H1 (cell line): Measurements from ENCODE around the gene ENDOU. TPM values are rescaled to one million over a fixed set of nuclear protein-coding genes. Genes with fewer than 3 reads are reported as not detected.

Source experiments
- CTCF ChIA-PET: fragments of 300-600 bp; sonication (Branson Sonifier 250); formaldehyde crosslinking; loops from one replicate; lab custom pipeline; 2021; ENCODE audit not compliant: partially characterized antibody; lab: Charles Lee
- POLR2A ChIA-PET: fragments of 300-600 bp; sonication (Branson Sonifier 250); formaldehyde crosslinking; loops from one replicate; lab custom pipeline; 2021; ENCODE audit warnings: inconsistent platforms; ENCODE audit not compliant: partially characterized antibody; lab: Charles Lee
- DNase-seq, 2 experiments: peaks; one replicate each; pipeline versions ENCODE4 v3.0.0 to v3.0.0-alpha.2; 2010 to 2022; ENCODE audit warnings: low spot score in 2 of 2, low read depth in 1 of 2, mixed read lengths in 1 of 2
- FAIRE-seq: peaks from 2 replicates; lab custom pipeline; 2011; peaks lifted over from hg19 to GRCh38; lab: Jason Lieb, UNC
- H2AFZ ChIP-seq: 2 replicates; pipeline ENCODE4 v1.8.1; 2012; ENCODE audit warnings: low read length, inconsistent platforms
- H2AK5ac ChIP-seq: 2 replicates; pipeline ENCODE4 v1.6.1; 2013; ENCODE audit warnings: low read depth, low read length
- H2BK120ac ChIP-seq: replicated peaks from 2 replicates; pipeline ENCODE3; 2013; ENCODE audit warnings: low read depth, low read length, inconsistent platforms
- H2BK12ac ChIP-seq: 2 replicates; pipeline ENCODE4 v1.6.1; 2013; ENCODE audit warnings: low read depth, low read length
- H2BK15ac ChIP-seq: 2 replicates; pipeline ENCODE4 v1.6.1; 2013; ENCODE audit warnings: low read length
- H2BK20ac ChIP-seq: 2 replicates; pipeline ENCODE4 v1.6.1; 2013; ENCODE audit warnings: low read length
- H2BK5ac ChIP-seq: 2 replicates; pipeline ENCODE4 v1.6.1; 2013; ENCODE audit warnings: low read depth, low read length
- H3K14ac ChIP-seq: 2 replicates; pipeline ENCODE4 v1.6.1; 2013; ENCODE audit warnings: inconsistent platforms; ENCODE audit not compliant: insufficient read length
- H3K18ac ChIP-seq: 2 replicates; pipeline ENCODE4 v1.6.1; 2013; ENCODE audit warnings: low read length; ENCODE audit errors: extremely low read depth
- H3K23ac ChIP-seq: 2 replicates; pipeline ENCODE4 v1.6.1; 2013; ENCODE audit warnings: inconsistent platforms; ENCODE audit not compliant: insufficient read length
- H3K23me2 ChIP-seq: 2 replicates; pipeline ENCODE4 v1.6.1; 2013; ENCODE audit warnings: low read depth, low read length
- H3K27ac ChIP-seq: 2 replicates; pipeline ENCODE4 v1.6.1; 2011; ENCODE audit warnings: low read depth, low read length, inconsistent platforms
- H3K27me3 ChIP-seq, 4 experiments: replicated peaks in 1 of 4; 1 replicate in 1 of 4; 2 replicates in 3 of 4; pipeline versions ENCODE4 v1.6.1 to v1.8.1; 2011 to 2013; ENCODE audit warnings: low read length in 3 of 4, mild to moderate bottlenecking in 3 of 4, inconsistent platforms in 2 of 4, mixed read lengths in 2 of 4, moderate library complexity in 1 of 4; ENCODE audit not compliant: control insufficient read depth in 3 of 4, insufficient read depth in 3 of 4; ENCODE audit errors: extremely low read depth in 1 of 4
- H3K36me3 ChIP-seq, 4 experiments: 2 replicates each; pipeline versions ENCODE4 v1.6.1 to v1.8.1; 2011 to 2013; ENCODE audit warnings: mild to moderate bottlenecking in 4 of 4, low read length in 3 of 4, moderate library complexity in 2 of 4, control low read depth in 1 of 4, inconsistent platforms in 1 of 4; ENCODE audit not compliant: insufficient read depth in 4 of 4, control insufficient read depth in 2 of 4
- H3K4ac ChIP-seq: replicated peaks from 2 replicates; pipeline ENCODE3; 2013; ENCODE audit warnings: low read length, low read depth, mixed read lengths, inconsistent platforms; ENCODE audit not compliant: insufficient read length
- H3K4me1 ChIP-seq, 4 experiments: replicated peaks in 1 of 4; 1 replicate in 1 of 4; 2 replicates in 3 of 4; pipeline versions ENCODE4 v1.6.1 to v1.8.1; 2011 to 2013; ENCODE audit warnings: low read length in 3 of 4, inconsistent platforms in 2 of 4, mixed read lengths in 1 of 4; ENCODE audit not compliant: insufficient read depth in 4 of 4, control insufficient read depth in 3 of 4
- H3K4me2 ChIP-seq, 2 experiments: 2 replicates each; pipeline versions ENCODE4 v1.6.1 to v1.8.1; 2011 to 2013; ENCODE audit warnings: low read depth in 2 of 2, low read length in 2 of 2, control low read depth in 1 of 2, inconsistent platforms in 1 of 2, mild to moderate bottlenecking in 1 of 2; ENCODE audit not compliant: insufficient read depth in 1 of 2
- H3K4me3 ChIP-seq, 4 experiments: fragments of 200-600, 300-600 bp in 1 of 4; sonication (generic), shearing (Covaris generic), sonication (Bioruptor Twin) in 1 of 4; 2 replicates each; pipeline versions ENCODE4 v1.5.1 to v1.8.1; 2011 to 2016; ENCODE audit warnings: low read length in 4 of 4, low read depth in 3 of 4, control low read depth in 2 of 4, inconsistent platforms in 2 of 4, mild to moderate bottlenecking in 2 of 4, mixed read lengths in 1 of 4, moderate library complexity in 1 of 4; ENCODE audit not compliant: insufficient read depth in 2 of 4; ENCODE audit errors: extremely low read depth in 1 of 4
- H3K56ac ChIP-seq: replicated peaks from 2 replicates; pipeline ENCODE3; 2013; ENCODE audit warnings: low read depth, mild to moderate bottlenecking, mixed read lengths, low read length, inconsistent platforms; ENCODE audit not compliant: insufficient read length
- H3K79me1 ChIP-seq: 2 replicates; pipeline ENCODE4 v1.6.1; 2013; ENCODE audit warnings: low read depth, low read length, control low read depth
- H3K79me2 ChIP-seq, 2 experiments: 2 replicates each; pipeline versions ENCODE4 v1.6.1 to v1.8.1; 2012 to 2013; ENCODE audit warnings: low read length in 2 of 2, mild to moderate bottlenecking in 2 of 2, inconsistent platforms in 1 of 2; ENCODE audit not compliant: insufficient read depth in 2 of 2, control insufficient read depth in 1 of 2
- H3K9ac ChIP-seq, 4 experiments: replicated peaks in 1 of 4; 1 replicate in 1 of 4; 2 replicates in 3 of 4; pipeline versions ENCODE4 v1.6.1 to v1.8.1; 2011 to 2013; ENCODE audit warnings: low read depth in 3 of 4, low read length in 3 of 4, control low read depth in 2 of 4, mild to moderate bottlenecking in 2 of 4, moderate library complexity in 2 of 4, inconsistent platforms in 1 of 4; ENCODE audit errors: extremely low read depth in 1 of 4
- H3K9me3 ChIP-seq, 2 experiments: 2 replicates each; pipeline versions ENCODE4 v1.6.1 to v1.8.1; 2012 to 2013; ENCODE audit warnings: mild to moderate bottlenecking in 2 of 2, moderate library complexity in 2 of 2, control low read depth in 1 of 2, inconsistent platforms in 1 of 2, low read depth in 1 of 2, low read length in 1 of 2, mixed read lengths in 1 of 2; ENCODE audit not compliant: insufficient read depth in 2 of 2
- H4K20me1 ChIP-seq, 2 experiments: replicated peaks in 1 of 2; 2 replicates each; pipeline versions ENCODE3 to v1.8.1; 2011 to 2013; ENCODE audit warnings: inconsistent platforms in 2 of 2, low read length in 2 of 2, mild to moderate bottlenecking in 1 of 2; ENCODE audit not compliant: insufficient read depth in 2 of 2, control insufficient read depth in 1 of 2
- H4K5ac ChIP-seq: 2 replicates; pipeline ENCODE4 v1.6.1; 2013; ENCODE audit warnings: low read length, low read depth, mixed read lengths, inconsistent platforms; ENCODE audit not compliant: insufficient read length
- H4K8ac ChIP-seq: 2 replicates; pipeline ENCODE4 v1.8.0; 2013; ENCODE audit warnings: mild to moderate bottlenecking, moderate library complexity, low read length, inconsistent platforms; ENCODE audit not compliant: insufficient read depth; ENCODE audit errors: extremely low read depth
- H4K91ac ChIP-seq: replicated peaks from 2 replicates; pipeline ENCODE3; 2013; ENCODE audit warnings: low read length, mixed read lengths, inconsistent platforms; ENCODE audit not compliant: insufficient read length
- KDM5A ChIP-seq: fragments of 200-600 bp; IDR thresholded peaks from 2 replicates; pipeline ENCODE4 v1.7.1; 2012; ENCODE audit warnings: mild to moderate bottlenecking, low read length, inconsistent platforms, mixed read lengths
- POU5F1 ChIP-seq: IDR thresholded peaks from 2 replicates; pipeline ENCODE4 v1.6.1; 2011; ENCODE audit warnings: low read depth, mild to moderate bottlenecking, low read length, moderate library complexity
- WGBS, 2 experiments: shearing (Covaris generic) in 1 of 2; methylation state at CpG; one replicate each; pipeline versions ENCODE4 v1.1.6 to v1.1.7; 2013 to 2015; ENCODE audit warnings: low lambda C conversion rate in 2 of 2, mixed read lengths in 2 of 2, inconsistent platforms in 1 of 2, low coverage in 1 of 2, missing lambda C conversion rate in 1 of 2; ENCODE audit not compliant: insufficient replicate concordance in 2 of 2, insufficient coverage in 1 of 2, insufficient read length in 1 of 2; ENCODE audit errors: extremely low coverage in 1 of 2, missing lambda C conversion rate in 1 of 2; 5-methylcytosine and 5-hydroxymethylcytosine counted together
- polyA plus RNA-seq, 7 experiments: library from polyadenylated mRNA; depleted of rRNA in 3 of 7; stranded (reverse) in 5 of 7; unstranded in 2 of 7; fragments of >200 nt in 5 of 7; fragments of 200-250 nt in 2 of 7; gene quantifications; 1 replicate in 5 of 7; 2 replicates in 1 of 7; 4 replicates in 1 of 7; pipeline versions ENCODE4 v1.2.1 to v1.2.3, GENCODE V29; 2011 to 2013; ENCODE audit warnings: missing spikeins in 2 of 7, mixed read lengths in 2 of 7
- total RNA-seq: library from RNA; stranded (reverse); fragmentation: NEBNext Ultra II Directional; extraction: Animal tissue kit (Norgen Biotek cat#: 25700); gene quantifications from 2 replicates; pipeline ENCODE4 v1.2.1, GENCODE V29; 2021

Gene ENDOU
- total and polyA plus RNA-seq, 2 of the 8 experiments (the other 6 are each of a cell fraction or from before 2014, with no cell fraction given), result not detected

DNA sequence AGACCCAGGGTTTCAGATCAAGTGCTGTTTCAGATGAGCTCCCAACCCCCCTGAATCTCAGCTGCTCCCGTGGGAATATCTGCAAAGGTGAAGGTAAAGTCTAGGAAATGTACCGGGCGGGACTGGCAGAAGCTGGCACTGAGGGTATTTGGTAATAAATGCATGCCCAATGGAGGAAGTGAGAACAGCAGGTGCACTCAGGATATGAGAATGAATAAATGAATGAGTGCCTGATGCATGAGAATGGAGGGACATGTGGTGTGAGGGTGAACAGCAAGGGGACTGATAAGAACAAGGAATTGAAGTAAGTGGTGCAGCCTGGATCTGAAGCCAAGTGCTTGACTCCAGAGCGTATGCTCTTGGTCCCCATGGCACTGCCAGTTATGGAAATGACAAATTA, 21.8 kb upstream of the ENDOU start:
- Histone ChIP-seq H3K4ac (no peak overlapping the region), H3K23me2 (no peaks in the 10 kb centered on the region; the same call in 1 of the 2 replicates), H3K4me2 (no peak overlapping the region), H4K8ac (no peak overlapping the region), H3K9me3 (no peaks in the 10 kb centered on the region), H4K20me1 (no peaks in the 10 kb centered on the region), H2BK15ac (no peak overlapping the region), H3K18ac (no peak overlapping the region), H2AK5ac (no peak overlapping the region), H3K36me3 (no peaks in the 10 kb centered on the region), H3K9ac (no peak overlapping the region), H3K14ac (no peak overlapping the region), H3K79me2 (no peaks in the 10 kb centered on the region), H3K23ac (no peak overlapping the region), H3K56ac (no peak overlapping the region), H2BK5ac (no peak overlapping the region), H3K4me3 (no peak overlapping the region), H2BK120ac (no peak overlapping the region), H2BK12ac (no peak overlapping the region), H3K4me1 (peaks cover 0 to 7% (median 2%) of the 10 kb centered on the region in 4 experiments; a peak in 3 of 7 replicates), H2BK20ac (no peak overlapping the region), H3K27ac (no peak overlapping the region), H3K79me1 (no peaks in the 10 kb centered on the region), H2AFZ (no peak overlapping the region), H3K27me3 (no peaks in the 10 kb centered on the region), H4K91ac (no peak overlapping the region), H4K5ac (no peak overlapping the region)
- ChIA-PET CTCF (interaction anchor here (1.0 to 64.6 kb wide), 8 partner anchors 4 to 91 kb away, joined by 3 to 2442 read pairs (median 8); partner anchors contain the start of genes ENDOU, RAPGEF3 and SLC48A1), POLR2A (interaction anchor here (1.5 to 7.4 kb wide), 4 partner anchors 10 to 34 kb away, joined by 3 to 62 read pairs (median 7); partner anchors contain the start of gene RAPGEF3)
- no peak for DNase-seq
- no peak for FAIRE-seq
- TF ChIP-seq KDM5A, result no peak
- TF ChIP-seq POU5F1, result no peak
- 90% methylated on average over 4 of the region's 4 CpGs; no CpG with 5 or more reads in 1 of the 2 experiments for WGBS, 2 experiments
